Measurements from ENCODE around the gene ANKMY1. TPM values are rescaled to one million over a fixed set of nuclear protein-coding genes. Genes with fewer than 3 reads are reported as not detected.

ANKMY1 gene
- total and polyA plus RNA-seq, 4 donors, result 7.8 to 27.5 (median 13.4) TPM

GRCh38 chr2:240595381-240596079 is 37.7 kb upstream of the ANKMY1 start:
- Histone ChIP-seq H3K27me3 (ENCODE audit: control insufficient read depth, insufficient read depth, low read length) (no peaks in the 10 kb centered on the region), H3K9me3 (ENCODE audit: control insufficient read depth, insufficient read depth, low read length) (no peaks in the 10 kb centered on the region), H3K4me3 (ENCODE audit: low read depth, low read length) (no peak overlapping the region), H3K36me3 (ENCODE audit: control insufficient read depth, insufficient read depth, low read length) (peaks cover 98% of the 10 kb centered on the region), H3K4me1 (ENCODE audit: control insufficient read depth, insufficient read depth, low read length) (peaks cover 41% of the 10 kb centered on the region), H3K27ac (ENCODE audit: low read depth, low read length) (no peak overlapping the region)
- no peak for DNase-seq (ENCODE audit: low read depth in 4 of 6, low spot score in 6 of 6)
- 61% methylated on average over 17 of the region's 18 CpGs for WGBS (ENCODE audit: insufficient coverage)

GRCh38 chr2:240594511-240595380 is 37.0 kb upstream of the ANKMY1 start:
- Histone ChIP-seq H3K4me3 (ENCODE audit: low read depth, low read length) (no peak overlapping the region), H3K9me3 (ENCODE audit: control insufficient read depth, insufficient read depth, low read length) (no peaks in the 10 kb centered on the region), H3K27me3 (ENCODE audit: control insufficient read depth, insufficient read depth, low read length) (no peaks in the 10 kb centered on the region), H3K27ac (ENCODE audit: low read depth, low read length) (no peak overlapping the region), H3K4me1 (ENCODE audit: control insufficient read depth, insufficient read depth, low read length) (peaks cover 41% of the 10 kb centered on the region), H3K36me3 (ENCODE audit: control insufficient read depth, insufficient read depth, low read length) (peaks cover 100% of the 10 kb centered on the region)
- DNase-seq (ENCODE audit: low read depth in 4 of 6, low spot score in 6 of 6), result no peak
- WGBS (ENCODE audit: insufficient coverage), result 85% methylated on average over 33 of the region's 34 CpGs

GRCh38 chr2:240593703-240594451 is 36.1 kb upstream of the ANKMY1 start:
- no peaks in the 10 kb centered on the region for H3K9me3 ChIP-seq (ENCODE audit: control insufficient read depth, insufficient read depth, low read length)
- peaks cover 43% of the 10 kb centered on the region for H3K4me1 ChIP-seq (ENCODE audit: control insufficient read depth, insufficient read depth, low read length)
- H3K27me3 ChIP-seq (ENCODE audit: control insufficient read depth, insufficient read depth, low read length), result no peaks in the 10 kb centered on the region
- 87% methylated on average over 19 of the region's 19 CpGs for WGBS (ENCODE audit: insufficient coverage)
- DNase-seq (ENCODE audit: low read depth in 4 of 6, low spot score in 6 of 6), result no peak
- no peak overlapping the region for H3K4me3 ChIP-seq (ENCODE audit: low read depth, low read length)
- peaks cover 99% of the 10 kb centered on the region for H3K36me3 ChIP-seq (ENCODE audit: control insufficient read depth, insufficient read depth, low read length)
- H3K27ac ChIP-seq (ENCODE audit: low read depth, low read length), result no peak overlapping the region

GRCh38 chr2:240593026-240593702 is 35.4 kb upstream of the ANKMY1 start:
- peak in 1 of 6 donors; percentile 33 for DNase-seq (ENCODE audit: low read depth in 4 of 6, low spot score in 6 of 6)
- H3K4me3 ChIP-seq (ENCODE audit: low read depth, low read length), result no peak overlapping the region

GRCh38 chr2:240591784-240592183 is 34.0 kb upstream of the ANKMY1 start:
- Histone ChIP-seq H3K36me3 (ENCODE audit: control insufficient read depth, insufficient read depth, low read length) (peaks cover 78% of the 10 kb centered on the region), H3K27me3 (ENCODE audit: control insufficient read depth, insufficient read depth, low read length) (no peaks in the 10 kb centered on the region), H3K4me1 (ENCODE audit: control insufficient read depth, insufficient read depth, low read length) (peaks cover 56% of the 10 kb centered on the region), H3K27ac (ENCODE audit: low read depth, low read length) (no peak overlapping the region), H3K9me3 (ENCODE audit: control insufficient read depth, insufficient read depth, low read length) (no peaks in the 10 kb centered on the region), H3K4me3 (ENCODE audit: low read depth, low read length) (no peak overlapping the region)
- DNase-seq (ENCODE audit: low read depth in 4 of 6, low spot score in 6 of 6), result no peak
- 95% methylated on average over 13 of the region's 13 CpGs for WGBS (ENCODE audit: insufficient coverage)

More at GRCh38 chr2:240593026-240593702, 35.4 kb upstream of the ANKMY1 start:
- Histone ChIP-seq H3K27ac (ENCODE audit: low read depth, low read length) (no peak overlapping the region), H3K4me1 (ENCODE audit: control insufficient read depth, insufficient read depth, low read length) (peaks cover 48% of the 10 kb centered on the region), H3K27me3 (ENCODE audit: control insufficient read depth, insufficient read depth, low read length) (no peaks in the 10 kb centered on the region), H3K36me3 (ENCODE audit: control insufficient read depth, insufficient read depth, low read length) (peaks cover 92% of the 10 kb centered on the region), H3K9me3 (ENCODE audit: control insufficient read depth, insufficient read depth, low read length) (no peaks in the 10 kb centered on the region)
- 92% methylated on average over 20 of the region's 20 CpGs for WGBS (ENCODE audit: insufficient coverage)

- no peak overlapping the region for H3K4me3 ChIP-seq (ENCODE audit: low read depth, low read length)
- H3K36me3 ChIP-seq (ENCODE audit: control insufficient read depth, insufficient read depth, low read length), result peaks cover 73% of the 10 kb centered on the region
- WGBS (ENCODE audit: insufficient coverage), result no CpG with 5 or more reads among the region's 6 CpGs
- DNase-seq (ENCODE audit: low read depth in 4 of 6, low spot score in 6 of 6), result no peak
- H3K4me1 ChIP-seq (ENCODE audit: control insufficient read depth, insufficient read depth, low read length), result peaks cover 50% of the 10 kb centered on the region
- no peak overlapping the region for H3K27ac ChIP-seq (ENCODE audit: low read depth, low read length)
- H3K27me3 ChIP-seq (ENCODE audit: control insufficient read depth, insufficient read depth, low read length), result no peaks in the 10 kb centered on the region
- H3K9me3 ChIP-seq (ENCODE audit: control insufficient read depth, insufficient read depth, low read length), result no peaks in the 10 kb centered on the region
Observed at GRCh38 chr2:240591226-240591625, 33.4 kb upstream of the ANKMY1 start.

- H3K27me3 ChIP-seq (ENCODE audit: control insufficient read depth, insufficient read depth, low read length), result no peaks in the 10 kb centered on the region
- WGBS (ENCODE audit: insufficient coverage), result 95% methylated on average over 21 of the region's 21 CpGs
- peaks cover 47% of the 10 kb centered on the region for H3K4me1 ChIP-seq (ENCODE audit: control insufficient read depth, insufficient read depth, low read length)
- no peaks in the 10 kb centered on the region for H3K9me3 ChIP-seq (ENCODE audit: control insufficient read depth, insufficient read depth, low read length)
- no peak for DNase-seq (ENCODE audit: low read depth in 4 of 6, low spot score in 6 of 6)
- H3K4me3 ChIP-seq (ENCODE audit: low read depth, low read length), result no peak overlapping the region
- H3K36me3 ChIP-seq (ENCODE audit: control insufficient read depth, insufficient read depth, low read length), result peaks cover 67% of the 10 kb centered on the region
- no peak overlapping the region for H3K27ac ChIP-seq (ENCODE audit: low read depth, low read length)
Observed at GRCh38 chr2:240590681-240591111, 32.9 kb upstream of the ANKMY1 start.

GRCh38 chr2:240589850-240590525 is 32.2 kb upstream of the ANKMY1 start:
- 90% methylated on average over 16 of the region's 16 CpGs for WGBS (ENCODE audit: insufficient coverage)
- H3K4me1 ChIP-seq (ENCODE audit: control insufficient read depth, insufficient read depth, low read length), result peaks cover 47% of the 10 kb centered on the region

More at GRCh38 chr2:240589850-240590525, 32.2 kb upstream of the ANKMY1 start:
- H3K4me3 ChIP-seq (ENCODE audit: low read depth, low read length), result no peak overlapping the region
- H3K36me3 ChIP-seq (ENCODE audit: control insufficient read depth, insufficient read depth, low read length), result peaks cover 60% of the 10 kb centered on the region
- no peak for DNase-seq (ENCODE audit: low read depth in 4 of 6, low spot score in 6 of 6)
- H3K27me3 ChIP-seq (ENCODE audit: control insufficient read depth, insufficient read depth, low read length), result no peaks in the 10 kb centered on the region
- no peak overlapping the region for H3K27ac ChIP-seq (ENCODE audit: low read depth, low read length)
- H3K9me3 ChIP-seq (ENCODE audit: control insufficient read depth, insufficient read depth, low read length), result no peaks in the 10 kb centered on the region

All from spinal cord (tissue), 10 donors.